Activated naive CD4-positive, alpha-beta T cell treated with anti-CD3 and anti-CD28 coated beads, Interleukin-2, amount 10 ng/mL, durations not matched to agents 5 hours and 36 hours (primary cell): Measurements from ENCODE around the gene OTOP3. TPM values are rescaled to one million over a fixed set of nuclear protein-coding genes. Genes with fewer than 3 reads are reported as not detected.

ENCODE experiments used
- total RNA-seq, 2 experiments: library from RNA; stranded (reverse); gene quantifications; one replicate each; pipeline ENCODE4 v1.2.3, GENCODE V29; 2021

OTOP3 gene, protein sequence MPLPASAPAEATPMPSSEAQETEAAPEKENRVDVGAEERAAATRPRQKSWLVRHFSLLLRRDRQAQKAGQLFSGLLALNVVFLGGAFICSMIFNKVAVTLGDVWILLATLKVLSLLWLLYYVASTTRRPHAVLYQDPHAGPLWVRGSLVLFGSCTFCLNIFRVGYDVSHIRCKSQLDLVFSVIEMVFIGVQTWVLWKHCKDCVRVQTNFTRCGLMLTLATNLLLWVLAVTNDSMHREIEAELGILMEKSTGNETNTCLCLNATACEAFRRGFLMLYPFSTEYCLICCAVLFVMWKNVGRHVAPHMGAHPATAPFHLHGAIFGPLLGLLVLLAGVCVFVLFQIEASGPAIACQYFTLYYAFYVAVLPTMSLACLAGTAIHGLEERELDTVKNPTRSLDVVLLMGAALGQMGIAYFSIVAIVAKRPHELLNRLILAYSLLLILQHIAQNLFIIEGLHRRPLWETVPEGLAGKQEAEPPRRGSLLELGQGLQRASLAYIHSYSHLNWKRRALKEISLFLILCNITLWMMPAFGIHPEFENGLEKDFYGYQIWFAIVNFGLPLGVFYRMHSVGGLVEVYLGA
- total RNA-seq, result not detected

DNA sequence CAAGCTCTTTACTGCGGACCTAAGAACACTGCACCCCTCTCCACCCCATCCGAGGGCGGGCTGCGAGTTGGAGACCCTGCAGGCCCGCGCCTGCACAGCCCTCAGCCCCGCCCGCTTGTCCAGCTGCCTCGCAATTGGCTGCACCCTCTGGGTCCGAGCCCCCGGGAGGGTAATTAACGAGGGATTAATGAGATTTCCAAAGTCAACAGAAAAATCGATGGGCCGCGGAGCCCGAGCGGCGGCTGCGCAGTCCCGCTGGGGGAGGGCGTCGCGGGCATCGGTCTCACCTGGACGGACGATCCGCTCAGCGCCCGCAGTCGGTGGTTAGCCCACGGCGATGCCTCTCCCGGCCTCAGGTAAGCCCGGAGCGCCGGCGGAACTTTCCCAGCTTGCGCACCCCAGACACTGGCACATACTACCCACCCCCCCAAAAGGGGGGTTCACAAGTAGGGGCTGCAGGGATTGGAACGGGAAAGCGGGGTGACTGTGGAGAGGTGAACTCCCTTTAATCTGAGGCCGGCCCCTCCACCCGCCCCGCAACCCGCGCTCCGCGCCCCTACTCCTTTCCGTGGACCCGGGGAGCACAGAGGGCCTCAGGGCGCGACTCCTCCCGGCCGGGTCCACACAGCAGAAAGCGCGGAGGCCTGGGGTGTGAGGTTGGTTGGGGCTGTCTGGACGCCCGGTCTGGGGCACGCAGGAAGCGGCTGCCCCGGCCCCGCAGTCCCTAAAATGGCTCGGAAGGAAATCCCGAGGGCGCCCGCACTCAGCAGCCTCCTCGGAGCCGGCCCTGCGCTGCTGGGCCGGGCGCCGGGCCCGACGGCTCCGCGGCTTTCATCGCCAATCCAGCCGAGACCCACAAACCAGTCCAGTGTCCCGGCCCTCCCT, at the start of gene OTOP3:
Gene OTOP3 (plus strand): TSS at position 314 of the 885 bp plus-strand sequence. CDS start 24 bp downstream, at position 338.

DNA sequence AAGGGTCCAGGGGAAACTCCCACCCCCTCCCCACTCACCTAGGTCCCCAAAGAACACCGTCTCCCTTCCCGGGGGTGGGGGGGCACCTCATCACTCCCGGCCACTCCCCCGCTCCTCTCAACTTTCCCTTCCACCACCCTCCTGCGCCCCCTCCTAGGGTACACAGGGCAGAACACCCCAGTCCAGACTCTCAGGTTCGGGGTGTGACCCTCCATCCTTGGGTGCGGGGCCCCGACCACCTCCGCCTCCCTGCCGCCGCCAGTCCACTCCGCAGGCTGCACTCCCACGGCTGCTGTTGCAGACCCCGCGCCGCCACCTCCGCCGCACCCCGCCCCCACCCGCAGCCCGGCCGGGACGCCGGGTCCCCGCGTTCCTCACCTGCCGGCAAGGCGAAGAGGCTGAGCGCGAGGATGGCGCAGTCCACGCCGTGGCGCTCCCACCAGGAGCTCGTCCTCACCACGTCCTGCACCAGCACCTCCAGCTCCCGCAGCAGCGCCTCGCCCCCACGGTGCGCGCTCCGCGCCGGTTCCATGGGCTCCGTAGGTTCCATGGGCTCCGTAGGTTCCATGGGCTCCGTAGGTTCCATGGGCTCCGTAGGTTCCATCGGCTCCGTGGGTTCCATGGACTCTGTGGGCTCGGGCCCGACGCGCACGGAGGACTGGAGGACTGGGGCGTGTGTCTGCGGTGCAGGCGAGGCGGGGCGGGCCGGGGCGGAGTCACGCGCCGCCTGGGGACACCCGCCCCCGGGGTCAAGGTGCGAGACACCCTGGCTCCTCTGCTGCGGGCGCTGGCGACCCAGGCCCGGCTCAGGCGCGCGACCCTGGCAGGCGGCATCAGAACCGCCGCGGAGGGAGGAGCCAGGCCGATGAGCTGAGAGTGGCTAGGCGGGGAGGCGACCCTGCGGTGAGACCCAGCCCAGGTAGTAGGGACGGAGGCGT, 42.5 kb upstream of the OTOP3 start, which contains the start of gene FADS6:
Gene FADS6 (minus strand): TSS at position 660 of the 938 bp plus-strand sequence. CDS start 38 bp downstream, at position 622.

DNA sequence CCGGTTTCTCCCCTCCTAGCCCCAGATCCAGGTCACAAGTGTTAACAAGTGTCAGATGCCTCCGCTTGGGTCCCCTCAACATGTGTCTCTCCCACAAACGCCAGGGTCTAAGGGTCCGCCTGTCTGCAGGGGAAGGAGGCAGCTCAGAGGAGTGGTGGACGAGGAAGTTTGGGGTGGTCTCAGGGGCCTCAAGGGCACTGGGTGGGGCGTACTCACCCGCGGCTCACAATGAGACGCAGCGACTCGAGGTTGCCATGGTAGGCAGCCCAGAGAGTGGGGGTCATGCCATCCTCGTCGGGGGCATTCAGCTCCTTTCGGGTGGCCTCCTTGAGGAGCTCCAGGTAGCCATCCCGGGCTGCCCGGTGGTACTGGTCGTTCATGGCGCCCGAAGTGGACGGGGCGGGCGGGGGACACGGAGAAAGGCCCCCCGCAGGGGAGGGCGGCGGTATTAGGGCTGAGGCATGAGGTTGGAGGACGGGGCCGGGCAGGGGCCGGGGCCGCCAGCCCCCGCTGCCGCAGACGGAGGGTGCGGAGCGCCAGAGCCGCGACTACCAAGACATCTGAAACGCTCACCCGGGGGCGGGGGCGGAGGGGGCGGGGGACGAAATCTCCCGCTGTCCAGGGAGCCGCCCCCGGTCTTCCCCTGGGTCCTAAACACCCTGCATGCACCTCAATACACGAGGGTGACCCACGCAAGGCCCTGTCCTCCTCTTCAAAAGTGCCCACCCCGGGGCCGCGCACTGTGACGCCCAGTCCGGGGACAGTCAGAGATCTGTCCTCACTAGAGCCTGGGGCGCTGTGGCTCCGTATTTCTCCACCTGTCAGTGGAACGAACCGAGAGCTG, 12.8 kb upstream of the OTOP3 start, which contains the start of gene USH1G:
Gene USH1G (minus strand): TSS at position 562 of the 844 bp plus-strand sequence. CDS start 182 bp downstream, at position 380.

DNA sequence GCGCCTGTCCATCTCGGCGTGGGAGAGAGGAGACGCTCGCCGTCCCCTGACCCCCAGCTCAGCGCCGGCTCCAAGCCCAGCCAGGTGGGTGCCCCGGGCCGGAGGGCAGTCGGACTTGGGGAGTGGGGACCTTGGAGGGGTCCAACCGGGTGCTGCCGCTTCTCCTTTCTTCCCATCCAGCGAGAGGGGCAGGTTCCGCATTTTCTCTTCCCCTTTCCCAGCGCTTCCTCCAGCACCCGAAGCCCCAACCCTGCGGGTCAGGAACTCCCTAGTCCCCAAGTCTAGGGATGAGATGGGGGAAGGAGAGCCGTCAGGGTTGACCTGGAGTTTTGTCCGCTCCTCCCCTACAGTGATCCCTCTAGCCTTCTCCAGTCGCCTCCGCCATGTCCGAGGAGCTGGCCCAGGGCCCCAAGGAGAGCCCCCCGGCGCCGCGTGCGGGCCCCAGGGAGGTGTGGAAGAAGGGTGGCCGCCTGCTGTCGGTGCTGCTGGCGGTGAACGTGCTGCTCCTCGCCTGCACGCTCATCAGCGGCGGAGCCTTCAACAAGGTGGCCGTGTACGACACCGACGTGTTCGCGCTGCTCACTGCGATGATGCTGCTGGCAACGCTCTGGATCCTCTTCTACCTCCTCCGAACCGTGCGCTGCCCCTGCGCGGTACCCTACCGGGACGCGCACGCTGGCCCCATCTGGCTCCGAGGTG, 11.3 kb upstream of the OTOP3 start, which contains the start of gene OTOP2:
Gene OTOP2 (plus strand): TSS at position 24 of the 699 bp plus-strand sequence. CDS start 360 bp downstream, at position 384.

DNA sequence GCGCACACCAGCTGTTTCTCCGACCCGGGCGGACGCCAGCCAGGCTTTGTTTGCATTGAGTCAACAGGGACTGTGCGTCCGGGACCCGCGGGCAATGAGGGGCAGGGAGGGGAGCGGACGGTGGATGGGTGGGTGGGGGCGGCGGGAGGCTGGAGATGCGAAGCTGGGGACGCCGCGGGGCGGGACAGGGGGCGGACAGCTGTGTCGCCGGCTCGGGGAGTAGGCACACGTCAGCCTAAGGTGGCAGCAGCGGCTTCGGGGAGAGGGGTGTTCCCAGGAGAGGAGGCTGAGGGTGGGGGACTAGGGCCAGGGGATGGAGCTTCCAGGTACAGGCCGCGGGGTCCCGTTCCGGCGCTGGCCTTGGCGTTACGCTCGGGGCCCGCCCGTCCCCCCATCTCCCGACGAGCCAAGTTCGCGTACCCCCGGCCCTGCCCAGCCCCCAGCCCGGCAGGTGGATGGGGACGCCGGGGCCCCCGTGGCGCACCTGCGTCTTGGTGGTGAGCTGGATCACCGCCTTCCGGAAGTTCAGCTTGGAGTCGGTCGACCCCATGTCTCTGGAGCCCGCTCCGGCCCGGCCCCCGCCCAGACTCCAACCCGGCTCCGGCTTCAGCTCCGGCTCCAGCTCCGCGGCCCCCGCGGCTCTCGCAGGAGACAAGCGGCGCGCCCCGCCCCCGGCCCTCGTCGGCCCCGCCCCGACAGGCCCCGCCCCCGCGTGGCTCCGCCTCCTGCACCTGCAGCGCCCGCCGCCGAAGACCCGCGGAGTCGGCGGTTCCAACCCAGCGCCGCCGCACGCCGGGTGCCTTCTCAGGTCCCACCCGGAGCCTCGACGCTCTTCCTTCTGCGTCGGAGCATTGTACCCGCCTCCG, 36.6 kb downstream of the OTOP3 start, which contains the start of gene HID1:
Gene HID1 (minus strand): TSS at position 653 of the 866 bp plus-strand sequence. CDS start 103 bp downstream, at position 550.

DNA sequence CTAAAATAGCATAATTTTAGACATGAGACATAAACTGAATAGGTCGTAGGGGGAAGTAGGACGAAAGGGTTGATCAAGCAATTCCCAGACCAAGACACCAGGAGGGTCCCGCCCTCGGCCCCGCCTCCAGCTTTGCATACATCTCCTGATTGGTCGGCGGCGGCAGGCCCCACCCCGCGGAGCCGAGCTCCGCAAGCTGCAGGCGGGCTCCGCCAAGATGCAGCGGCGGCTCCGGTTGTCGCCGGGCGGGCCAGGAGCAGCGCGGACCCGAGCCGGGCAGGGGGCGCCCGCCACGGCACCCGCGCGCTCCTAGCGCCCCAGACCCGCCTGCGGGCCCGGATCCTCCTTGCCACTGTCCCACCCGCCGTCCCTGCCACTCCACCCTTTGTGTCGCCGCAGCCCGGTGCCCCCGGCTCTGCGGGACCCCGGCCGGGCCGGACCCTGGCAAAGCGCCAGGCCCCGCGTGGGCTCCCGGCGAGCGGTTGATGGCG, 51.8 kb downstream of the OTOP3 start, which contains the start of gene CDR2L:
Gene CDR2L (plus strand): TSS at position 215 of the 491 bp plus-strand sequence. CDS start 412 bp downstream, outside the sequence.

Other genes with a start within 250 kb of the OTOP3 start
- not detected for gene CD300LF, start 223.0 kb upstream of the OTOP3 start, total RNA-seq
- 10 to 100 TPM; 44.7 to 48.1 TPM for gene RAB37, start 198.6 kb upstream of the OTOP3 start, total RNA-seq
- gene NHERF1, start 187.3 kb upstream of the OTOP3 start, total RNA-seq, result 100 to 1,000 TPM; 256 to 262 TPM
- gene NAT9, start 159.6 kb upstream of the OTOP3 start, total RNA-seq, result 10 to 100 TPM; 43.4 to 44.8 TPM
- under 1 TPM in 1 of 2 experiments, not detected in 1; 0.10 TPM for gene GRIN2C, start 76.0 kb upstream of the OTOP3 start, total RNA-seq
- gene FDXR, start 62.9 kb upstream of the OTOP3 start, total RNA-seq, result 10 to 100 TPM; 22.3 to 22.9 TPM
- not detected for gene FADS6, start 42.3 kb upstream of the OTOP3 start, total RNA-seq
- not detected for gene USH1G, start 12.6 kb upstream of the OTOP3 start, total RNA-seq
- not detected for gene OTOP2, start 11.6 kb upstream of the OTOP3 start, total RNA-seq
- under 1 TPM; 0.58 to 0.79 TPM for gene HID1, start 36.9 kb downstream of the OTOP3 start, total RNA-seq
- under 1 TPM; 0.28 to 0.41 TPM for gene CDR2L, start 51.7 kb downstream of the OTOP3 start, total RNA-seq
- gene MRPL58, start 76.8 kb downstream of the OTOP3 start, total RNA-seq, result 10 to 100 TPM; 37.0 to 40.4 TPM
- 100 to 1,000 TPM; 234 to 239 TPM for gene ATP5PD, start 111.1 kb downstream of the OTOP3 start, total RNA-seq
- 10 to 100 TPM; 19.0 to 20.5 TPM for gene KCTD2, start 111.3 kb downstream of the OTOP3 start, total RNA-seq
- 10 to 100 TPM; 11.5 to 11.7 TPM for gene SLC16A5, start 152.1 kb downstream of the OTOP3 start, total RNA-seq
- 10 to 100 TPM; 14.3 to 14.6 TPM for gene ARMC7, start 174.1 kb downstream of the OTOP3 start, total RNA-seq
- 10 to 100 TPM; 63.3 to 68.0 TPM for gene NT5C, start 195.8 kb downstream of the OTOP3 start, total RNA-seq
- gene JPT1, start 218.6 kb downstream of the OTOP3 start, total RNA-seq, result 100 to 1,000 TPM; 161 TPM
- 100 to 1,000 TPM; 445 to 461 TPM for gene SUMO2, start 247.1 kb downstream of the OTOP3 start, total RNA-seq